A673 (cell line): ENCODE results near the gene NCKAP5. TPM values are rescaled to one million over a fixed set of nuclear protein-coding genes. Genes with fewer than 3 reads are reported as not detected.

Experiments used
- BruUV-seq: library from RNA; stranded (reverse); fragments of 400-500 nt; replicated peaks from 2 replicates; lab custom pipeline; 2021; lab: Mats Ljungman, UMichigan
- CTCF ChIA-PET: fragments of 300-600 bp; sonication (Branson Sonifier 250); formaldehyde crosslinking; loops from one replicate; lab custom pipeline; 2022; ENCODE audit warnings: antibody characterized with exemption; lab: Charles Lee
- POLR2A ChIA-PET: fragments of 300-600 bp; sonication (Branson Sonifier 250); formaldehyde crosslinking; loops from one replicate; lab custom pipeline; 2022; ENCODE audit warnings: antibody characterized with exemption; ENCODE audit not compliant: low non-redundant PET; lab: Charles Lee
- DNase-seq: peaks from one replicate; pipeline ENCODE4 v3.0.0-alpha.2; 2015; ENCODE audit warnings: low spot score
- H3K27ac ChIP-seq: fragments of 200-600 bp; sonication (generic); 2 replicates; pipeline ENCODE4 v1.5.1; 2016; ENCODE audit warnings: mixed run types, low read depth, mild to moderate bottlenecking, mixed read lengths, antibody characterized with exemption, low read length; ENCODE audit not compliant: poor library complexity, severe bottlenecking
- H3K27me3 ChIP-seq: fragments of 200-600 bp; sonication (generic); replicated peaks from 2 replicates; pipeline ENCODE4 v1.6.1; 2017; ENCODE audit warnings: mixed run types, low read depth, mild to moderate bottlenecking, mixed read lengths, antibody characterized with exemption, low read length; ENCODE audit not compliant: insufficient read depth, poor library complexity
- H3K36me3 ChIP-seq: fragments of 200-600 bp; sonication (generic); 2 replicates; pipeline ENCODE4 v1.6.1; 2016; ENCODE audit warnings: mixed run types, mild to moderate bottlenecking, mixed read lengths, antibody characterized with exemption, low read length; ENCODE audit not compliant: insufficient read depth, poor library complexity, severe bottlenecking
- H3K4me1 ChIP-seq: fragments of 200-600 bp; sonication (generic); 2 replicates; pipeline ENCODE4 v1.6.1; 2017; ENCODE audit warnings: mixed run types, mild to moderate bottlenecking, mixed read lengths, antibody characterized with exemption, low read length; ENCODE audit not compliant: insufficient read depth, poor library complexity, severe bottlenecking
- H3K4me3 ChIP-seq: fragments of 200-600 bp; sonication (generic); 2 replicates; pipeline ENCODE4 v1.5.1; 2016; ENCODE audit warnings: low read depth, mixed run types, mild to moderate bottlenecking, mixed read lengths, low read length; ENCODE audit not compliant: poor library complexity, severe bottlenecking
- H3K9me3 ChIP-seq: fragments of 200-600 bp; sonication (generic); 2 replicates; pipeline ENCODE4 v1.6.1; 2016; ENCODE audit warnings: mixed run types, low read depth, mild to moderate bottlenecking, mixed read lengths, antibody characterized with exemption, low read length; ENCODE audit not compliant: poor library complexity, severe bottlenecking
- CTCF ChIP-seq: fragments of 300-800, 200-600 bp; sonication (generic); conservative IDR thresholded peaks from 2 replicates; pipeline ENCODE4 v1.5.1; 2017; ENCODE audit warnings: low read depth, mild to moderate bottlenecking, antibody characterized with exemption, low read length, moderate library complexity, mixed read lengths
- EZH2 ChIP-seq: fragments of 200-600 bp; sonication (generic); IDR thresholded peaks from 2 replicates; pipeline ENCODE4 v1.6.1; 2017; ENCODE audit warnings: borderline replicate concordance, low read depth, mild to moderate bottlenecking, mixed read lengths, antibody characterized with exemption, low read length; ENCODE audit not compliant: poor library complexity, severe bottlenecking
- intact Hi-C: fragments of 100-400 bp; cut with micrococcal nuclease; formaldehyde crosslinking; loops from one replicate; pipeline ENCODE4 v1.10.0; 2022; ENCODE audit not compliant: unreplicated experiment
- total RNA-seq: library from RNA; stranded (reverse); gene quantifications from 2 replicates; pipeline ENCODE4 v1.2.3, GENCODE V29; 2021

Gene NCKAP5
- total RNA-seq, 1 experiment from 2014 or later = 26.6 TPM

DNA sequence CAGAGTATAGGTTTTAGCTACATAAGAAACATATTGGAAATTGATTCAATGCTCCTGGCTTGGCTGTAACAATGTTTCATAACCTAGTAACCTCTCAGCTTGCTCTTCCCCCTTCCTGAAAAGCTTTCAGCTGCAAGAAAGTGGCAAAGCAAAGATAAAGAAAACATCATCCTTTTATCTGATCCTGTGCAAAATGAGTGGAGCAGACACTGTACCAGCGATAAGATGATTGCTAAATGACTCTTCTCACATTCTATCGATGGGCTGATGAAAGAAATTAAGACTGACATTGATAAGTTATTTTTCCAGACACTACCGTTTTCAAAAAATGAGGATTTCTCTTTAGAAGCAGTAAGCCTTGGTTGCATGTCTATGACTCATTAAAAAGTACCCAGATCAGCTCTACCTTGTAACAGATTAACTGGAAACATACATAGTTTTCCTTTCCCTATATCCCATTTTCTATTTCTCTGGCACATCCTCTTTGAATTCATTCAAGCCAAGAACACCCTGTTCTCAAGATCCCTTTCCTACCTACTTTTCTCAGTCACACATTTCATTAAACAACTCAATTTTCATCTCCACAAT, 811.2 kb downstream of the NCKAP5 start:
- no peak for DNase-seq
- BruUV-seq = no TSS peak
- POLR2A ChIA-PET = no interaction called here
- Histone ChIP-seq H3K27ac (no peak overlapping the region), H3K27me3 (no peaks in the 10 kb centered on the region), H3K36me3 (no peaks in the 10 kb centered on the region), H3K4me1 (peaks cover 24% of the 10 kb centered on the region), H3K9me3 (no peaks in the 10 kb centered on the region), H3K4me3 (no peak overlapping the region)
- CTCF ChIA-PET = no interaction called here
- intact Hi-C loops = no loop called here
- no peak for TF ChIP-seq CTCF
- no peak for TF ChIP-seq EZH2

- Histone ChIP-seq H3K36me3 (no peaks in the 10 kb centered on the region), H3K4me1 (peaks cover 41% of the 10 kb centered on the region), H3K27me3 (no peaks in the 10 kb centered on the region), H3K9me3 (no peaks in the 10 kb centered on the region), H3K27ac (no peak overlapping the region), H3K4me3 (no peak overlapping the region)
- CTCF ChIA-PET = no interaction called here
- POLR2A ChIA-PET = no interaction called here
- no TSS peak for BruUV-seq
- peak; percentile 70 for DNase-seq
- TF ChIP-seq CTCF = no peak
- TF ChIP-seq EZH2 = no peak
- intact Hi-C loops = no loop called here
These were observed 813.3 kb downstream of the NCKAP5 start for GRCh38 chr2:132754867-132755472.

GRCh38 chr2:132754392-132754791, 813.9 kb downstream of the NCKAP5 start:
- CTCF ChIA-PET = no interaction called here
- no peak overlapping the region for H3K27ac ChIP-seq
- peak; percentile 87 for DNase-seq
- no peaks in the 10 kb centered on the region for H3K9me3 ChIP-seq
- no peaks in the 10 kb centered on the region for H3K27me3 ChIP-seq
- no TSS peak for BruUV-seq
- peaks cover 41% of the 10 kb centered on the region for H3K4me1 ChIP-seq
- POLR2A ChIA-PET = no interaction called here
- H3K36me3 ChIP-seq = no peaks in the 10 kb centered on the region
- TF ChIP-seq EZH2 (no peak), CTCF (no peak)
- H3K4me3 ChIP-seq = no peak overlapping the region
- intact Hi-C loops = no loop called here
